ENCODE measurements around the gene SNN. TPM values are rescaled to one million over a fixed set of nuclear protein-coding genes. Genes with fewer than 3 reads are reported as not detected.

Gene SNN
- total and polyA plus RNA-seq, 2 donors: 21.6 to 29.2 TPM

- WGBS: 78% methylated on average over 16 of the region's 16 CpGs
- Histone ChIP-seq H3K4me3 (ENCODE audit: low read length in 2 of 2) (no peak overlapping the region), H3K27ac (ENCODE audit: low read depth in 1 of 2, low read length in 1 of 2) (no peak overlapping the region), H3K27me3 (ENCODE audit: control insufficient read depth in 2 of 2, insufficient read depth in 1 of 2, low read length in 1 of 2) (no peaks in the 10 kb centered on the region), H3K36me3 (ENCODE audit: control insufficient read depth in 2 of 2, insufficient read depth in 2 of 2, low read length in 1 of 2) (no peaks in the 10 kb centered on the region), H3K4me1 (ENCODE audit: control insufficient read depth in 2 of 2, insufficient read depth in 2 of 2, low read length in 2 of 2) (peaks cover 35 to 51% of the 10 kb centered on the region in 2 donors), H3K9me3 (ENCODE audit: control insufficient read depth in 2 of 2, insufficient read depth in 1 of 2, low read length in 1 of 2) (peaks cover 0 to 8% of the 10 kb centered on the region in 2 donors)
- no peak for DNase-seq (ENCODE audit: low read depth in 6 of 9, low spot score in 9 of 9)
Observed at GRCh38 chr16:11624636-11625607, 43.3 kb upstream of the SNN start.

DNA sequence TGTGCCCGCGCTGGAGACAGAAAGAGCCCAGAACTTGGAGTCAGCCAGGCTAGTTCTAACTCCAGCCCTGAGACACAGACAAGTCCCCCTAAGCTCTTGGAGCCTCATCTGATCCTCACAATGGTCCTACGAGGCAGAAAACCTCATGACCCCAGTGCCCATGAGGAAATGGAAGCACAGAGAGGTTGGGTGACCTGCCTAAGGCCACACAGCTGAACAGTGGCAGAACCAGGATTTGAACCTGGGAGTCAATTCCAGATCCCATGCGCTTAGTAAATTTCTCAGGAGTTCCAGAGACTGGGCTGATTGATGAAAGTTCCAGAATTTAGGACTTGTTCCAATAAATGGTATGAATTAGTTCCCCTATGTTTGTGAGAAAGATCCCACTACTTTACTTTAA is 42.5 kb upstream of the SNN start:
- Histone ChIP-seq H3K27ac (ENCODE audit: low read depth in 1 of 2, low read length in 1 of 2) (no peak overlapping the region), H3K4me3 (ENCODE audit: low read length in 2 of 2) (no peak overlapping the region), H3K27me3 (ENCODE audit: control insufficient read depth in 2 of 2, insufficient read depth in 1 of 2, low read length in 1 of 2) (no peaks in the 10 kb centered on the region), H3K36me3 (ENCODE audit: control insufficient read depth in 2 of 2, insufficient read depth in 2 of 2, low read length in 1 of 2) (no peaks in the 10 kb centered on the region), H3K4me1 (ENCODE audit: control insufficient read depth in 2 of 2, insufficient read depth in 2 of 2, low read length in 2 of 2) (peaks cover 43 to 53% of the 10 kb centered on the region in 2 donors), H3K9me3 (ENCODE audit: control insufficient read depth in 2 of 2, insufficient read depth in 1 of 2, low read length in 1 of 2) (no peaks in the 10 kb centered on the region)
- no peak for DNase-seq (ENCODE audit: low read depth in 6 of 9, low spot score in 9 of 9)
- WGBS: 96% methylated on average over 4 of the region's 4 CpGs

- Histone ChIP-seq H3K4me3 (ENCODE audit: low read length in 2 of 2) (no peak overlapping the region), H3K36me3 (ENCODE audit: control insufficient read depth in 2 of 2, insufficient read depth in 2 of 2, low read length in 1 of 2) (no peaks in the 10 kb centered on the region), H3K27me3 (ENCODE audit: control insufficient read depth in 2 of 2, insufficient read depth in 1 of 2, low read length in 1 of 2) (no peaks in the 10 kb centered on the region), H3K27ac (ENCODE audit: low read depth in 1 of 2, low read length in 1 of 2) (no peak overlapping the region), H3K4me1 (ENCODE audit: control insufficient read depth in 2 of 2, insufficient read depth in 2 of 2, low read length in 2 of 2) (peaks cover 37 to 55% of the 10 kb centered on the region in 2 donors), H3K9me3 (ENCODE audit: control insufficient read depth in 2 of 2, insufficient read depth in 1 of 2, low read length in 1 of 2) (no peaks in the 10 kb centered on the region)
- DNase-seq (ENCODE audit: low read depth in 6 of 9, low spot score in 9 of 9): no peak
- WGBS: 98% methylated on average over 16 of the region's 16 CpGs
Observed at GRCh38 chr16:11626657-11627291, 41.5 kb upstream of the SNN start.

GRCh38 chr16:11627292-11627663 is 41.0 kb upstream of the SNN start:
- no peak overlapping the region for H3K27ac ChIP-seq (ENCODE audit: low read depth in 1 of 2, low read length in 1 of 2)
- H3K4me1 ChIP-seq (ENCODE audit: control insufficient read depth in 2 of 2, insufficient read depth in 2 of 2, low read length in 2 of 2): peaks cover 32 to 50% of the 10 kb centered on the region in 2 donors
- 98% methylated on average over 5 of the region's 5 CpGs for WGBS

DNA sequence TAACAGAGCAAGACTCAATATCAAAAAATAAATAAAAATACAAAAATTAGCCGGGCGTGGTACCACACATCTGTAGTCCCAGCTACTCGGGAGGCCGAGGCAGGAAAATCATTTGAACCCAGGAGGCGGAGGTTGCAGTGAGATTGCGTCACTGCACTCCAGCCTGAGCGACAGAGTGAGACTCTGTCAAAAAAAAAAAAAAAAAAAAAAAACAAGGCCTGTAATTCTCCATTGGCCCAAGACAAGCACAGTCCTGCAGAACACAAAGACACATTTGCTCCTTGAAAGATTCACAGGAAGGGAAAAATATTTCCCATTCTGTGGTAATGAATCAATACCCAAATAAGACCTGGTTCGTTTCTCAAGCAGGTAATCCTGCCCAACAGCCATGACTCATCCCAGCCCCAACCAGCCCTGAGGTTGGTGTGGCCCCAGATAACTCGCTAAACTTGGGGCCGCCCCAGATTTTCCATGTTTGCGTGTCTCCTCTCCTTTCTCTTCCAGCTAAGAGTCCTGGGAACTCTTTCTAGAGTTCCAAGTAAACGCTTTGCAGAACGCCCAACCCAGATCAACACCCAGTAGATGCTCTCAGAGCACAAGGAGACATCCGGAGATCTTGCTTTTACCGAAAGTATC is 40.3 kb upstream of the SNN start:
- no peak overlapping the region for H3K4me3 ChIP-seq (ENCODE audit: low read length in 2 of 2)
- peak overlapping the region in 1 of 2 donors; percentile 55 for H3K27ac ChIP-seq (ENCODE audit: low read depth in 1 of 2, low read length in 1 of 2)
- no peaks in the 10 kb centered on the region for H3K9me3 ChIP-seq (ENCODE audit: control insufficient read depth in 2 of 2, insufficient read depth in 1 of 2, low read length in 1 of 2)
- DNase-seq (ENCODE audit: low read depth in 6 of 9, low spot score in 9 of 9): no peak
- no peaks in the 10 kb centered on the region for H3K27me3 ChIP-seq (ENCODE audit: control insufficient read depth in 2 of 2, insufficient read depth in 1 of 2, low read length in 1 of 2)
- 86% methylated on average over 15 of the region's 15 CpGs for WGBS
- peaks cover 29 to 48% of the 10 kb centered on the region in 2 donors for H3K4me1 ChIP-seq (ENCODE audit: control insufficient read depth in 2 of 2, insufficient read depth in 2 of 2, low read length in 2 of 2)
- no peaks in the 10 kb centered on the region for H3K36me3 ChIP-seq (ENCODE audit: control insufficient read depth in 2 of 2, insufficient read depth in 2 of 2, low read length in 1 of 2)

More at GRCh38 chr16:11627292-11627663, 41.0 kb upstream of the SNN start:
- H3K27me3 ChIP-seq (ENCODE audit: control insufficient read depth in 2 of 2, insufficient read depth in 1 of 2, low read length in 1 of 2): no peaks in the 10 kb centered on the region
- H3K36me3 ChIP-seq (ENCODE audit: control insufficient read depth in 2 of 2, insufficient read depth in 2 of 2, low read length in 1 of 2): no peaks in the 10 kb centered on the region
- H3K9me3 ChIP-seq (ENCODE audit: control insufficient read depth in 2 of 2, insufficient read depth in 1 of 2, low read length in 1 of 2): no peaks in the 10 kb centered on the region
- DNase-seq (ENCODE audit: low read depth in 6 of 9, low spot score in 9 of 9): no peak
- H3K4me3 ChIP-seq (ENCODE audit: low read length in 2 of 2): no peak overlapping the region

DNA sequence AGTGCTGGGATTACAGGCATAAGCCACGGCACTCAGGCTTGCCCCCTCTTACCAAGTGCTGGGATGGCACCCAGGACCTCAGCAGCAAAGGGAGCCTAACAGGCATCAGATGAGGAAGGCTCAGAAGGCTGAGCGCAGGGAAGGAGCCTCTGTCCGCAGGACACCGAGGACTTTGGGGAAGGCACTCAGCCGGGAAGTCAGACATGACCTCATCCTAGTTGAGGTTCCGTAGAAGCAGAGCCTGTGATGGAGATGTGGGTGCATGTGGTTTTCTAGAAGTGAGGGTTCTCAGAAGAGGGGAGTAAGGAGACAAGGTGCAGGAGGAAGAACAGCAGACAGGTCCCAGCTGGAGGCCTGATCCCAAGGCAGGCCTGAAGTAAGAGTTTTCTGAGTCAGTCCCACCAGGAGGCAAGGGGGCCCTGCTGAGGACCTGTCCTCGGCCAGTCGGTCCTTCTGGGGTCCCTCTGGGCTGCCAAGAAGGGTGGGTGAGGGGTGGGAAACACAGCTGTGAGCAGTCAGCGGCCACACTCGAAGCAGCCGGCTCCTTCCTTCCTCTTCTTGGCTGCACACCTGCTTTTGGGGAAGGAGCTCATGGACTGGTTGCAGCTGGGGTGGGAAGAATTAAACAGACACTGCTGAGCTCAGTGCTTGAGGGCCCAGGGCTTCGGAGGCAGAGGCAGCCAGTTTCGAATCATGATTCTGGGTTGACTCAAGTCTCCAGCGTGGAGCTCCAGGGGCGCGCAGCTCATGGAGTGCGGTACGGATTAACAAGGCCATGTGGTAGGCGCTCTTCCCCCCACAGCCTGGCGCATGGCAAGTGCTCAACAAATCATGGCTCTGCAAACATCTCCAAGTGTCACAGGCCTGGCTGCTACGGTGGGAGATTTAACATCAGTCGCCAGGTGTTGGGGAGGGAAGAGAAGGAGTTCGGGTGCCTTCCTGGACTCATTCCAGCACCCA is 38.9 kb upstream of the SNN start:
- H3K36me3 ChIP-seq (ENCODE audit: control insufficient read depth in 2 of 2, insufficient read depth in 2 of 2, low read length in 1 of 2): no peaks in the 10 kb centered on the region
- no peaks in the 10 kb centered on the region for H3K9me3 ChIP-seq (ENCODE audit: control insufficient read depth in 2 of 2, insufficient read depth in 1 of 2, low read length in 1 of 2)
- H3K27me3 ChIP-seq (ENCODE audit: control insufficient read depth in 2 of 2, insufficient read depth in 1 of 2, low read length in 1 of 2): no peaks in the 10 kb centered on the region
- H3K4me3 ChIP-seq (ENCODE audit: low read length in 2 of 2): peak overlapping the region in 1 of 2 donors; percentile 14
- 11% methylated on average over 23 of the region's 23 CpGs for WGBS
- H3K4me1 ChIP-seq (ENCODE audit: control insufficient read depth in 2 of 2, insufficient read depth in 2 of 2, low read length in 2 of 2): peaks cover 28 to 45% of the 10 kb centered on the region in 2 donors
- H3K27ac ChIP-seq (ENCODE audit: low read depth in 1 of 2, low read length in 1 of 2): peak overlapping the region; percentile 75 to 87
- peak in 5 of 9 donors; percentile 34 to 82 (median 57) for DNase-seq (ENCODE audit: low read depth in 6 of 9, low spot score in 9 of 9)

- peak in 1 of 9 donors; percentile 43 for DNase-seq (ENCODE audit: low read depth in 6 of 9, low spot score in 9 of 9)
- H3K9me3 ChIP-seq (ENCODE audit: control insufficient read depth in 2 of 2, insufficient read depth in 1 of 2, low read length in 1 of 2): no peaks in the 10 kb centered on the region
- H3K27me3 ChIP-seq (ENCODE audit: control insufficient read depth in 2 of 2, insufficient read depth in 1 of 2, low read length in 1 of 2): no peaks in the 10 kb centered on the region
- peak overlapping the region; percentile 75 to 87 for H3K27ac ChIP-seq (ENCODE audit: low read depth in 1 of 2, low read length in 1 of 2)
- H3K36me3 ChIP-seq (ENCODE audit: control insufficient read depth in 2 of 2, insufficient read depth in 2 of 2, low read length in 1 of 2): no peaks in the 10 kb centered on the region
- no peak overlapping the region for H3K4me3 ChIP-seq (ENCODE audit: low read length in 2 of 2)
- WGBS: 22% methylated on average over 12 of the region's 12 CpGs
- H3K4me1 ChIP-seq (ENCODE audit: control insufficient read depth in 2 of 2, insufficient read depth in 2 of 2, low read length in 2 of 2): peaks cover 24 to 40% of the 10 kb centered on the region in 2 donors
Observed at GRCh38 chr16:11630046-11630767, 38.0 kb upstream of the SNN start.

- Histone ChIP-seq H3K27ac (ENCODE audit: low read depth in 1 of 2, low read length in 1 of 2) (no peak overlapping the region), H3K4me3 (ENCODE audit: low read length in 2 of 2) (no peak overlapping the region), H3K27me3 (ENCODE audit: control insufficient read depth in 2 of 2, insufficient read depth in 1 of 2, low read length in 1 of 2) (no peaks in the 10 kb centered on the region), H3K9me3 (ENCODE audit: control insufficient read depth in 2 of 2, insufficient read depth in 1 of 2, low read length in 1 of 2) (no peaks in the 10 kb centered on the region), H3K36me3 (ENCODE audit: control insufficient read depth in 2 of 2, insufficient read depth in 2 of 2, low read length in 1 of 2) (no peaks in the 10 kb centered on the region), H3K4me1 (ENCODE audit: control insufficient read depth in 2 of 2, insufficient read depth in 2 of 2, low read length in 2 of 2) (peaks cover 24 to 43% of the 10 kb centered on the region in 2 donors)
- WGBS: 95% methylated on average over 6 of the region's 6 CpGs
- DNase-seq (ENCODE audit: low read depth in 6 of 9, low spot score in 9 of 9): no peak
Observed at GRCh38 chr16:11630768-11631056, 37.5 kb upstream of the SNN start.
